ENCODE results near the gene ECM1. TPM values are rescaled to one million over a fixed set of nuclear protein-coding genes. Genes with fewer than 3 reads are reported as not detected.

The ECM1 gene
- total RNA-seq, 1 experiment from 2014 or later = 10.3 TPM

- DNase-seq = no peak
- Histone ChIP-seq H3K79me2 (ENCODE audit: low read depth) (peaks cover 14% of the 10 kb centered on the region), H3K27ac (no peak overlapping the region), H3K27me3 (ENCODE audit: insufficient read depth, low read depth) (no peaks in the 10 kb centered on the region), H3K9me2 (ENCODE audit: insufficient read depth) (no peaks in the 10 kb centered on the region), H3K9me3 (ENCODE audit: insufficient read depth, low read depth) (no peaks in the 10 kb centered on the region), H3K4me3 (peak overlapping the region; percentile 81), H3K4me1 (replicated peaks; ENCODE audit: insufficient read depth) (peaks cover 8% of the 10 kb centered on the region; the same call in 1 of the 2 replicates), H4K20me1 (ENCODE audit: insufficient read depth) (no peaks in the 10 kb centered on the region), H3K36me3 (ENCODE audit: low read depth) (peaks cover 9% of the 10 kb centered on the region), H3K4me2 (peak overlapping the region; percentile 91), H2AFZ (peak overlapping the region; percentile 86), H3F3A (ENCODE audit: insufficient read depth, low read depth) (peaks cover 17% of the 10 kb centered on the region; the same call in 1 of the 2 replicates)
- BruUV-seq (replicated peaks) = TSS peak; percentile 67
- TF ChIP-seq EZH2 (IDR thresholded peaks at IDR 0.05; ENCODE audit: low read depth) = no peak
- TF ChIP-seq CTCF (conservative IDR thresholded peaks at IDR 0.05) = no peak
- ChIA-PET POLR2A (ENCODE audit: unreplicated experiment) (interaction anchor here (0.6 kb wide), 3 partner anchors 124 to 767 kb away, joined by 3 to 8 read pairs (median 3); partner anchors contain the start of genes PSMD4 and RPRD2), CTCF (no interaction called here)
- intact Hi-C loops (cut with micrococcal nuclease; ENCODE audit: unreplicated experiment) = loop anchor here (5.0 kb wide), 2 partner anchors 45 to 65 kb away; no protein-coding TSS in a partner anchor
These were observed 20.2 kb upstream of the ECM1 start for GRCh38 chr1:150487763-150488115.

DNA sequence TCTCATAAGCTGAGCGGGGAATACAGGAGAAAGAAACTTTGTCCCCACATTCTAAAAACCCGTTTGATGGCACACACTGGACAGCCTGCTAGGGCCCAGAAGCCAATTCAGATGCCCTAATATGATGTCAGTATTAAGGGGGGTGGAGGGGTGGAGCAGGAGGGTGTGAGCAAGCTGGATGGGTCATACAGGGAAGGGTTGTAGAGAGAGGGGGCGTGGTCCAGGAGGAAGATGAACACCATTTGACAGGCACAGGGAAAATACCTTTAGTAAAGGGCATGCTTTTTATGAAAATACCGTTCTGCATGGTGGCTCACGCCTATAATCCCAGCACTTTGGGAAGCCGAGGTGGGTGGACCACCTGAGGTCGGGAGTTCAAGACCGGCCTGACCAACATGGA, 14.7 kb upstream of the ECM1 start:
- H3K4me1 ChIP-seq (replicated peaks; ENCODE audit: insufficient read depth) = peaks cover 6% of the 10 kb centered on the region; the same call in 1 of the 2 replicates
- H3K9me2 ChIP-seq (ENCODE audit: insufficient read depth) = no peaks in the 10 kb centered on the region
- H3F3A ChIP-seq (ENCODE audit: insufficient read depth, low read depth) = no peaks in the 10 kb centered on the region
- intact Hi-C loops (cut with micrococcal nuclease; ENCODE audit: unreplicated experiment) = no loop called here
- no peak overlapping the region for H3K27ac ChIP-seq
- no peak overlapping the region for H3K4me3 ChIP-seq
- no peak overlapping the region for H2AFZ ChIP-seq
- H4K20me1 ChIP-seq (ENCODE audit: insufficient read depth) = no peaks in the 10 kb centered on the region
- peaks cover 18% of the 10 kb centered on the region for H3K36me3 ChIP-seq (ENCODE audit: low read depth)
- H3K79me2 ChIP-seq (ENCODE audit: low read depth) = peaks cover 7% of the 10 kb centered on the region
- ChIA-PET POLR2A (ENCODE audit: unreplicated experiment) (no interaction called here), CTCF (interaction anchor here (0.6 kb wide), 1 partner anchor 463 kb away, joined by 3 read pairs; no protein-coding TSS in a partner anchor)
- no peak for TF ChIP-seq CTCF (conservative IDR thresholded peaks at IDR 0.05)
- no peaks in the 10 kb centered on the region for H3K27me3 ChIP-seq (ENCODE audit: insufficient read depth, low read depth)
- no peak overlapping the region for H3K4me2 ChIP-seq
- H3K9me3 ChIP-seq (ENCODE audit: insufficient read depth, low read depth) = no peaks in the 10 kb centered on the region
- DNase-seq = no peak
- BruUV-seq (replicated peaks) = no TSS peak

DNA sequence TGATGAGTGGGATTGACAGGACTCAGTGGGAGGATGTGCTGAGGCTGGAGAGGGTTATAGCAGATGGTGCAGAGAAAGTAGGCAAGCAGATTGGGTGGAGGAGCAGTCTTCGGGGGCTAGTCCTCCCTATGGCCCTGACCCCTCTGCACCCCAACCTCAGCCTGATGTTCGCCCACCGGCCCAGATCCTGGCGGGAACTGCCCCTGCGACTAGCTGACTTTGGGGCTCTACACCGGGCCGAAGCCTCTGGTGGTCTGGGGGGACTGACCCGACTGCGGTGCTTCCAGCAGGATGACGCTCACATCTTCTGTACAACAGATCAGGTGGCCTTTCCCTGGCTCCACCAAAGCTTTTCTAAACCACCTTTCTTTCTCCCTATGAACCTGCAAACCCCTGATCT, 9.6 kb upstream of the ECM1 start:
- Histone ChIP-seq H3K79me2 (ENCODE audit: low read depth) (no peaks in the 10 kb centered on the region), H2AFZ (no peak overlapping the region), H3K9me3 (ENCODE audit: insufficient read depth, low read depth) (no peaks in the 10 kb centered on the region), H3K4me3 (no peak overlapping the region), H3F3A (ENCODE audit: insufficient read depth, low read depth) (no peaks in the 10 kb centered on the region; the same call in 1 of the 2 replicates), H3K9me2 (ENCODE audit: insufficient read depth) (no peaks in the 10 kb centered on the region), H3K4me1 (replicated peaks; ENCODE audit: insufficient read depth) (no peaks in the 10 kb centered on the region), H4K20me1 (ENCODE audit: insufficient read depth) (no peaks in the 10 kb centered on the region), H3K27me3 (ENCODE audit: insufficient read depth, low read depth) (no peaks in the 10 kb centered on the region), H3K4me2 (no peak overlapping the region), H3K36me3 (ENCODE audit: low read depth) (peaks cover 12% of the 10 kb centered on the region; the same call in 1 of the 2 replicates), H3K27ac (no peak overlapping the region)
- ChIA-PET POLR2A (ENCODE audit: unreplicated experiment) (no interaction called here), CTCF (no interaction called here)
- intact Hi-C loops (cut with micrococcal nuclease; ENCODE audit: unreplicated experiment) = no loop called here
- no TSS peak for BruUV-seq (replicated peaks)
- DNase-seq = no peak
- TF ChIP-seq EZH2 (IDR thresholded peaks at IDR 0.05; ENCODE audit: low read depth) (no peak), CTCF (conservative IDR thresholded peaks at IDR 0.05) (no peak)
